SJSA1 (cell line): ENCODE results near the gene NEURL2. TPM values are rescaled to one million over a fixed set of nuclear protein-coding genes. Genes with fewer than 3 reads are reported as not detected.
"Not testable (repeated sequence)": the region's sequence is repeated elsewhere in the genome, so short reads cannot be mapped to it uniquely, and the experiment has no call there.

Experiments
- DNase-seq, 2 experiments: peaks; one replicate each; pipeline ENCODE4 v3.0.0-alpha.2; 2015 to 2020; ENCODE audit warnings: low spot score in 2 of 2, low read depth in 1 of 2
- H3K27ac ChIP-seq: fragments of 250-450 bp; sonication (Bioruptor Pico); 2 replicates; pipeline ENCODE4 v1.5.1; 2020; ENCODE audit warnings: mild to moderate bottlenecking, moderate library complexity
- H3K27me3 ChIP-seq: fragments of 250-450 bp; sonication (Bioruptor Pico); replicated peaks from 2 replicates; pipeline ENCODE4 v1.5.1; 2020; ENCODE audit warnings: mild to moderate bottlenecking, moderate library complexity
- H3K36me3 ChIP-seq: fragments of 250-450 bp; sonication (Bioruptor Pico); 2 replicates; pipeline ENCODE4 v1.5.1; 2020; ENCODE audit warnings: mild to moderate bottlenecking
- H3K4me1 ChIP-seq: fragments of 250-450 bp; sonication (Bioruptor Pico); replicated peaks from 2 replicates; pipeline ENCODE4 v1.6.1; 2021; ENCODE audit warnings: mild to moderate bottlenecking
- H3K4me3 ChIP-seq: fragments of 250-450 bp; sonication (Bioruptor Pico); 2 replicates; pipeline ENCODE4 v1.5.1; 2020; ENCODE audit warnings: mild to moderate bottlenecking
- H3K9me3 ChIP-seq: fragments of 250-450 bp; sonication (Bioruptor Pico); replicated peaks from 2 replicates; pipeline ENCODE4 v1.5.1; 2020; ENCODE audit warnings: mild to moderate bottlenecking
- total RNA-seq: library from RNA; depleted of rRNA; stranded (reverse); fragments of >200 nt; shearing (Covaris generic); gene quantifications from 2 replicates; pipeline ENCODE4 v1.2.3, GENCODE V29; 2014

The NEURL2 gene
- total RNA-seq, 1 experiment from 2014 or later: 1.9 TPM

DNA sequence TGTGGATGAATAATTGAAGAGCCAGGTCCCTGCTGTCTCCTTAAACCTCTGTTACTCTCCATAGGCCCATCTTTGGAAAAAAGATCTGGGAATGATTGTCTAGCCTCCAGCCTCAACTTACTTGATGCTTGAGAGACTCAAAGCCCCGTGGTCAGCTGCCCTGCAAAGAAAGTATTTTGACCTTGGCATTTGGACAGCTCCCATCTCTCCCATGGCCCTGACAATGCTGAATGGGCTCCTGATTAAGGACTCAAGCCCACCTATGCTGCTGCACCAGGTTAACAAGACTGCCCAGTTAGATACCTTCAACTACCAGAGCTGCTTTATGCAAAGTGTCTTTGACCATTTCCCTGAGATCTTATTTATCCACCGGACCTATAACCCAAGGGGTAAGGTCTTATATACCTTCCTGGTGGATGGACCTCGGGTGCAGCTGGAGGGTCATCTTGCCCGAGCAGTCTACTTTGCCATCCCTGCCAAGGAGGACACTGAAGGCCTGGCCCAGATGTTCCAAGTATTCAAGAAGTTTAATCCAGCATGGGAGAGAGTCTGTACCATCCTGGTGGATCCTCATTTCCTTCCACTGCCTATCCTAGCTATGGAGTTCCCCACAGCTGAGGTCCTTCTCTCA is 8.4 kb downstream of the NEURL2 start:
- Histone ChIP-seq H3K4me3 (no peak overlapping the region), H3K27ac (no peak overlapping the region), H3K27me3 (no peaks in the 10 kb centered on the region), H3K36me3 (peaks cover 58% of the 10 kb centered on the region), H3K9me3 (no peaks in the 10 kb centered on the region), H3K4me1 (peaks cover 10% of the 10 kb centered on the region)
- no peak for DNase-seq

- peak; percentile 95 to 99 for DNase-seq
These were observed 9.8 kb downstream of the NEURL2 start, which contains the start of gene ZSWIM1 for GRCh38 chr20:45880988-45881788. Gene ZSWIM1 (plus strand): TSS chr20:45881227. CDS start chr20:45882593, 1,366 bp downstream.

GRCh38 chr20:45878076-45878761 is 12.8 kb downstream of the NEURL2 start:
- no peak overlapping the region for H3K27ac ChIP-seq
- no peaks in the 10 kb centered on the region for H3K9me3 ChIP-seq
- peaks cover 20% of the 10 kb centered on the region for H3K36me3 ChIP-seq
- H3K4me3 ChIP-seq: no peak overlapping the region
- DNase-seq: no peak
- no peaks in the 10 kb centered on the region for H3K4me1 ChIP-seq
- no peaks in the 10 kb centered on the region for H3K27me3 ChIP-seq

More at GRCh38 chr20:45880988-45881788, 9.8 kb downstream of the NEURL2 start, which contains the start of gene ZSWIM1:
- peak within 1 kb of the TSS; percentile 53 for H3K4me3 ChIP-seq
- peaks cover 47% of the 10 kb centered on the region for H3K36me3 ChIP-seq
- H3K27ac ChIP-seq: peak within 1 kb of the TSS; percentile 40
- no peaks in the 10 kb centered on the region for H3K27me3 ChIP-seq
- no peaks in the 10 kb centered on the region for H3K9me3 ChIP-seq
- peaks cover 10% of the 10 kb centered on the region for H3K4me1 ChIP-seq

DNA sequence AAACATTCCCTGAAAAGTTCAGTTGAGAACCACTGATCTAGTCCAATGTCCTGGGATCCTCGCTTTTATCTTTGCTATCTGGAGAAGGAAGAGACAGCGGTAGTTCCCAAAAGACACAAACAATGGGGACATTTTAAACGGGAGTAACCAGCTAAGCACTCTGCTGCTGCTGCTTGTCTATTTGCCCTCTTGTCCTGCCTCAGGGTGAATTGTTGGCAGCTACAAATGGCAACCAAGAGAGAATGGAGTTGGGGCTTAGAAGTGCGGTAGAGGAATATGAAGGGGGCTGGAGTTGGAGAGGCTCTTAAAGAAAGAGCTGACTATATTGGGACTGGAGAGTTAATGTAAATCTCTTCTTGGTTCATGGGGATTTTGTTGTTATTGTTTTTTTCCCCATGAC is 16.4 kb downstream of the NEURL2 start:
- Histone ChIP-seq H3K9me3 (no peaks in the 10 kb centered on the region), H3K27me3 (no peaks in the 10 kb centered on the region), H3K4me3 (no peak overlapping the region), H3K4me1 (no peaks in the 10 kb centered on the region), H3K27ac (no peak overlapping the region), H3K36me3 (peaks cover 5% of the 10 kb centered on the region; the same call in 1 of the 2 replicates)
- DNase-seq: no peak

- not testable (repeated sequence) for DNase-seq, H3K4me1 ChIP-seq, H3K36me3 ChIP-seq, H3K4me3 ChIP-seq, H3K27ac ChIP-seq, H3K27me3 ChIP-seq, H3K9me3 ChIP-seq
These were observed 16.9 kb downstream of the NEURL2 start for GRCh38 chr20:45874104-45874481.

DNA sequence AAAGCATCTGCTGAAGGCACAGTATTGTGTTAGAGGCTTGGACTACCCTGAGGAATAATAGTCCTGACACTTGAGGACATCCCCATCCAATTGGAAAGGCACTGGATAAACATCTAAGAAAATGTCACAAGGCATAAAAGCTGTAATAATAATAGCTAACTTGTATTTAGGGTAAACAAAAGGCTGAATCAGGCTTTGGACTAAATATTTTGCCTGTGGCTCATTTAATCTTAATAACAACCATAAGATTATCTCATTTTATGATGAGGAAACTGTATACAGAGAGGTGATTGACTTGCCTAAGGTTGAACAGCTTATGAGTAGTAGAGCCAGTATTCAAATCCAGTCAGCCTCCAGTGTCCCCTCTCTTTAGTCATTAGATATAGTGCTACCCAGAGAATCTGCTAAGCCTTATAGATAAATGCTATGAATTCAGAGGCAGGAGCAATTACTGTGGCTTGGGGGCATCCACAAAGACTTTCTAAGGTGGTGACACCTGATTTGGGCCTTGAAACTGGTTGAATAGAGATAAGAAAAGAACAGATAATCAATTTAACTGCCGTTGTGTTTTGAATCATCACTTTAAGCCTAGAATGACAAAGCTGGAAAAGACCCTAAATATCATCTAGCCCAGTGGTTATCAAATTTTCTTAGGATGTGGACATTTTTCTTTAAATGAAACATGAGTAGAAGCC is 17.5 kb downstream of the NEURL2 start:
- peaks cover 5% of the 10 kb centered on the region; the same call in 1 of the 2 replicates for H3K36me3 ChIP-seq
- H3K9me3 ChIP-seq: no peaks in the 10 kb centered on the region
- H3K27me3 ChIP-seq: no peaks in the 10 kb centered on the region
- no peak overlapping the region for H3K4me3 ChIP-seq
- no peak overlapping the region for H3K27ac ChIP-seq
- DNase-seq: no peak
- H3K4me1 ChIP-seq: no peaks in the 10 kb centered on the region; the same call in 1 of the 2 replicates

DNA sequence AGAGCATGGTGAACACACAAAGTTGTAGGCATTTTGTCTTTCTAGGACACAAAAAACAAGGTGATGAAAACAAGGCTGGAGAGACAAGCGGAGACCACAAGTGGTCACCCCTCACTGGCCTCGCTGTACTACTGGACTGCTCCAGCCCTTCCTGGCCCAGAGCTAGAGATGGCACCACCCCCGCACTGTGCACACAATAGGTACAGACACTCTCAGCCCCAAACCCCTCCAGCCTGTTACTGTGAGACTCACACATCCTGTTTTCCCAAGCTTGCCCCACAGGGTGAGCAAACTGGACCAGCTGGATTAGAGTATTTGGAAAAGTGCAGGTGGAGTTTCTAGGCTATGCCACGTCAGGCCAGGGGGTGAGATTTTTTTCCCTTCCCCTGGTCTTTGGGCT is 18.4 kb downstream of the NEURL2 start:
- no peak for DNase-seq
- peaks cover under 1% of the 10 kb centered on the region; the same call in 1 of the 2 replicates for H3K36me3 ChIP-seq
- peaks cover 5% of the 10 kb centered on the region for H3K4me1 ChIP-seq
- no peak overlapping the region for H3K4me3 ChIP-seq
- H3K27ac ChIP-seq: no peak overlapping the region
- H3K9me3 ChIP-seq: no peaks in the 10 kb centered on the region
- no peaks in the 10 kb centered on the region for H3K27me3 ChIP-seq

DNA sequence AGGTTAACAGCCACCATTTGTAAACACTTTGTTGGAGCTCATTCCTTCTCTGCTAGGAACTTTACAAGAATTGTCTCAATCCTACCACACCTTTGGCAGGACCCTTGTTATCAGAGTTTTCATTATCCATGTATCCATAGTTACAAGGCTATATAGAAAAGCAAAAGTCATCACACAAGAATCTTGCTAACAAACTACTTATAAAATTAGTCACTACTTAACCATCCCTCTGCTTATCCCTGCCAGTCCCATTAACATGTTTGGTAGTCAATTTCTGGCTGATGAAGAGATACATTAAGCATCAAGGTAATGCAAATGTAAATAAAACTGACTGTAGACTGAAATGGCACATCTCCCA is 23.2 kb downstream of the NEURL2 start:
- Histone ChIP-seq H3K4me1 (peaks cover 12% of the 10 kb centered on the region), H3K27ac (peak overlapping the region; percentile 59), H3K4me3 (no peak overlapping the region), H3K9me3 (no peaks in the 10 kb centered on the region), H3K36me3 (no peaks in the 10 kb centered on the region), H3K27me3 (no peaks in the 10 kb centered on the region)
- DNase-seq: peak in 1 of 2 experiments; percentile 23

GRCh38 chr20:45867136-45867818 is 23.7 kb downstream of the NEURL2 start:
- Histone ChIP-seq H3K4me3 (no peak overlapping the region), H3K36me3 (no peaks in the 10 kb centered on the region)

DNA sequence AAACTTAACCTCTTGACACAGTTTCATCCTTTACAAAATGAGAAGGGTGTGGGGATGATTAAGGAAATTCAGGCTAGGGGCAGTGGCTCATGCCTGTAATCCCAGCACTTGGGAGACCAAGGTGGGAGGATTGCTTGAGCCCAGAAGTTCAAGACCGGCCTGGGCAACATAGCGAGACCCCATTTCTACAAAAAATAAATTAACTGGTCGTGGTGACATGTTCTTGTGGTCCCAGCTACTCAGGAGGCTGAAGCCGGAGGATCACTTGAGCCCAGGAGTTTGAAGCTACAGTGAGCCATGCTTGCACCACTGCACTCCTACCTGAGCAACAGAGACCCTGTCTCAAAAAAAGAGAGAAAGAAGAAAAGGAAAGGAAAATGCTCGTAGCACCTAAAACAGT is 24.6 kb downstream of the NEURL2 start:
- no peak for DNase-seq
- Histone ChIP-seq H3K36me3 (no peaks in the 10 kb centered on the region), H3K4me3 (no peak overlapping the region), H3K27ac (no peak overlapping the region), H3K4me1 (peaks cover 12% of the 10 kb centered on the region), H3K27me3 (no peaks in the 10 kb centered on the region), H3K9me3 (no peaks in the 10 kb centered on the region)

More at GRCh38 chr20:45867136-45867818, 23.7 kb downstream of the NEURL2 start:
- H3K27ac ChIP-seq: peak overlapping the region; percentile 59
- H3K27me3 ChIP-seq: no peaks in the 10 kb centered on the region
- no peaks in the 10 kb centered on the region for H3K9me3 ChIP-seq
- H3K4me1 ChIP-seq: peaks cover 12% of the 10 kb centered on the region
- DNase-seq: no peak

GRCh38 chr20:45863543-45864470 is 27.2 kb downstream of the NEURL2 start:
- no peak for DNase-seq
- Histone ChIP-seq H3K27me3 (no peaks in the 10 kb centered on the region), H3K27ac (no peak overlapping the region), H3K4me3 (no peak overlapping the region), H3K36me3 (no peaks in the 10 kb centered on the region), H3K4me1 (peaks cover 12% of the 10 kb centered on the region), H3K9me3 (no peaks in the 10 kb centered on the region)
